HG03469 (cell line): ENCODE results near the gene MED25.

Experiments
- ATAC-seq: cut with Tn5 transposase; IDR thresholded peaks from one replicate; pipeline ENCODE4 v1.9.1; 2021; ENCODE audit warnings: mild to moderate bottlenecking, moderate library complexity, moderate number of reproducible peaks; ENCODE audit not compliant: unreplicated experiment

The MED25 gene

DNA sequence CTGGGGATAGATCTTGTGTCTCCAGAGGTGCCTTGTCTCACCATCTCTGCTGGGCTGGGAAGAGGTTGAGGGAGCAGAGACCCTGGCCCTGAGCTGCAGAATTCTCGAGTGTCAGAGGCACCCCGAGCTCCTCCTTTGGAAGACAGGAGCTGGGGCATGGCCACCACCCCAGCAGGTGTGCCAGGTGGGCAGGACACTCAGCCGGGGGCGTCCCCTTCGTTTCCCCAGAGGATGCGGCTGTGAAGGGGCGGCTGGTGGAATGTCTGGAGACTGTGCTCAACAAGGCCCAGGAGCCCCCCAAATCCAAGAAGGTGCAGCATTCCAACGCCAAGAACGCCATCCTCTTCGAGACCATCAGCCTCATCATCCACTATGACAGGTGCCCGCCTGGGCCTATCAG is 19.5 kb upstream of the MED25 start:
- ATAC-seq = no peak

DNA sequence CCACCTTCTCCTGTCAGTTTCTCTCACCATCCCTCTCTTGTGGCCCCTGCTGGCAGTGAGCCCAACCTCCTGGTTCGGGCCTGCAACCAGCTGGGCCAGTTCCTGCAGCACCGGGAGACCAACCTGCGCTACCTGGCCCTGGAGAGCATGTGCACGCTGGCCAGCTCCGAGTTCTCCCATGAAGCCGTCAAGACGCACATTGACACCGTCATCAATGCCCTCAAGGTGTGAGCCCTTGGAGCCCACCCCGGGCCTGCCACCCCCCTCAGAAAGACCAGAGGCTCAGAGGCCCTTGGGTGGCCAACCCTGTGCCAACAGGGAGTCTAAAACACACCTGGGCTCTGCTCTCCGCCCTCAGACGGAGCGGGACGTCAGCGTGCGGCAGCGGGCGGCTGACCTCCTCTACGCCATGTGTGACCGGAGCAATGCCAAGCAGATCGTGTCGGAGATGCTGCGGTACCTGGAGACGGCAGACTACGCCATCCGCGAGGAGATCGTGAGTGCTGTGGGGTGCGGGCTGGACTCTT is 18.8 kb upstream of the MED25 start:
- no peak for ATAC-seq

DNA sequence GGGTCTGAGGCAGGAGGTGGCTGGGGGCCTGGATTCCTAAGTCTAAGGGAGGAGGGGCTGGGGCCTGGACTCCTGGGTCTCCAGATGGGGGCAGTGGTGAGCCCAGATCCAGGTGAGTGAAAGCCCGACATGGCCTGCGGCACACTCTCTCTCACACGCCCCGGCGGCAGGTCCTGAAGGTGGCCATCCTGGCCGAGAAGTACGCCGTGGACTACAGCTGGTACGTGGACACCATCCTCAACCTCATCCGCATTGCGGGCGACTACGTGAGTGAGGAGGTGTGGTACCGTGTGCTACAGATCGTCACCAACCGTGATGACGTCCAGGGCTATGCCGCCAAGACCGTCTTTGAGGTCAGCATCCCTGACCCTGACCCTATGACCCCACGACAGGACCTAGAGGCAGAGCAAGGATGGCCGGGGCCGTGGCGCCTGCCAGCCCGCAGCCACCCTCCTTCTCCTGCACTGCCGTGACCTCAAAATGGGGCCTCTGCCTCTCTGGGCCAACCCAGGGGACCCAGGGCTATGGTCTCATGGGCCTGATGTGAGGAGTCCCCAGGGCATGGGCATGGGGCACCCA is 18.2 kb upstream of the MED25 start:
- no peak for ATAC-seq

DNA sequence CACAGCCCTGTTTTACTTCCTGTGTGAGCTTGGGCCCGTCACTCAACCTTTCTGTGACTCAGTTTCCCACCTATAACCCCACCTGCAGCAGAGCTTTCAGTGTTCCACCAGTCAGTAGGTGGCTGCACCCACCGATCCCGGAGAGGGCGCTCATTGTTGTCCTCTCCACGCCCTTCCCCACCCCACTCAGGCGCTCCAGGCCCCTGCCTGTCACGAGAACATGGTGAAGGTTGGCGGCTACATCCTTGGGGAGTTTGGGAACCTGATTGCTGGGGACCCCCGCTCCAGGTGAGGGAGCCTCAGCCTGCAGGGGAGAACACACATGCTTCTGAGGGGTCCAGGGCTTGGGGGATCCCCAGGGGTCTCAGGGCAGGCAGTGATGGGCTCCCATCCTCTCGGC is 17.3 kb upstream of the MED25 start:
- ATAC-seq = no peak

DNA sequence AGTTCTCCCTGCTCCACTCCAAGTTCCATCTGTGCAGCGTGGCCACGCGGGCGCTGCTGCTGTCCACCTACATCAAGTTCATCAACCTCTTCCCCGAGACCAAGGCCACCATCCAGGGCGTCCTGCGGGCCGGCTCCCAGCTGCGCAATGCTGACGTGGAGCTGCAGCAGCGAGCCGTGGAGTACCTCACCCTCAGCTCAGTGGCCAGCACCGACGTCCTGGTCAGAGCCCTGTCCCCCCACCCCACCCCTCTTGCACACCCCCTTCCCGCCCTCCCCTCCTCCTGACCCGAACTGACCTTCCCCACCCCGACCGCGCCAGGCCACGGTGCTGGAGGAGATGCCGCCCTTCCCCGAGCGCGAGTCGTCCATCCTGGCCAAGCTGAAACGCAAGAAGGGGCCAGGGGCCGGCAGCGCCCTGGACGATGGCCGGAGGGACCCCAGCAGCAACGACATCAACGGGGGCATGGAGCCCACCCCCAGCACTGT is 16.6 kb upstream of the MED25 start:
- no peak for ATAC-seq

DNA sequence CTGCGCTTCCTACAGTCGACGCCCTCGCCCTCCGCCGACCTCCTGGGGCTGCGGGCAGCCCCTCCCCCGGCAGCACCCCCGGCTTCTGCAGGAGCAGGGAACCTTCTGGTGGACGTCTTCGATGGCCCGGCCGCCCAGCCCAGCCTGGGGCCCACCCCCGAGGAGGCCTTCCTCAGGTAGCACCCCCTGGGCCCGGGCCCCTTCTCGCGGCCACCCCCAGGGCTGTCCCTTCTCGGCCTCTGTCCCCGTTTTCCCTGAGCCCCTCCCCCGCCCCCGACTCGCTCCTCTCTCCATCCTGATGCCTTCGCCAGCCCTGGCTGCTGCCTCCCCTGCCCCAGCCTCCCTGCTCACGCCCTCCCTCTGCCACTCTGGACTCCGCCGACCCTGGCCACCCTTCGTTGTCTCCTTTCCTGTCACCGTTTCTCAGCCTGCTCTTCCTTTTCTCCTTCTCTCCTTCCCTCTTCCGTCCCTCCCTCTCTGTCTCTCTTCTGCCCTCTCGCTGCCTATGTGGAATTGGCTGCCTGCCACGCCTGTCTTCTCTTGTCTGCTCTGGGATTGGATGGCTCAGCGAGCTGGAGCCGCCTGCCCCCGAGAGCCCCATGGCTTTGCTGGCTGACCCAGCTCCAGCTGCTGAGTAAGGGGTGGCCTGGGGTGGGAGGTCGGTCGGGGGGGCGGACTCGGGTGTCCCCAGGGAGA is 16.0 kb upstream of the MED25 start:
- no peak for ATAC-seq

DNA sequence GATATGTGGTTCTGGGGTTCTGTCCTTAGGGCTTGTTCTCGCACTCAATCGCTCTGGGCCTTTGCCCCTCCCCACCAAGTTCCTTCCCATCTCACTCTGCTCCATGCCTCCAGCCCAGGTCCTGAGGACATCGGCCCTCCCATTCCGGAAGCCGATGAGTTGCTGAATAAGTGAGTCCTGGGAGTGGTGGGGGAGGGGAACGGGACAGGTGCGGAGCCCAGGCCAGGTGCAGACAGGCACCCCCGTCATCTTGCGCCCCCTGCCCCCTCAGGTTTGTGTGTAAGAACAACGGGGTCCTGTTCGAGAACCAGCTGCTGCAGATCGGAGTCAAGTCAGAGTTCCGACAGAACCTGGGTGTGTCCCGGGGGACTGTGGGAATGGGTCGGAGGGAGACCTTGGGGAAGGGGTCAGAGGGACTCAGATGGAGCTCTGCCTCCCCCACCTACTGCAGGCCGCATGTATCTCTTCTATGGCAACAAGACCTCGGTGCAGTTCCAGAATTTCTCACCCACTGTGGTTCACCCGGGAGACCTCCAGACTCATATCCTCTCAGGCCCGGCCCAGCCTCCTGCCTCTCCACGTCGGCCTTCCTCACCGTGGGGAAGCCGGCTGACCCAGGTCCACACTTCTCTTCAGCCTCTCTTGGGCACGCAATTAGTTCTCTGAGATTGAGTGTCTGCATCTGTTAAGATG is 15.1 kb upstream of the MED25 start:
- ATAC-seq = no peak

DNA sequence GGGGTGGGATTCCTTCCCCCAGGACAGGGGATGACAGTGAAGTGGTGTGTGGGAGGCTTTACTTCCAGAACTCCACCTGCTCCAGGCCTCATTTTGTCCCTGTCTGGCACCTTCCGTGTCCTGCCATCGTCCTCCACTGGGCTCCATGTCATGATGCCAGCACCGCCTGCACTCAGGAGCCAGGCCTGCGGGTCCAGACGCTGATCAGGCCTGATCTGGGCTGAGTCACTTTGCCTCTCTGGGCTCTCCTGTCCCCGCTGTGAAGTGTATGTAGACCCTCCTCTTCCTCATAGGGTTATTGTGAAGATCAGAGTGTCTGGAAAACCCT is 14.6 kb upstream of the MED25 start:
- ATAC-seq = no peak

DNA sequence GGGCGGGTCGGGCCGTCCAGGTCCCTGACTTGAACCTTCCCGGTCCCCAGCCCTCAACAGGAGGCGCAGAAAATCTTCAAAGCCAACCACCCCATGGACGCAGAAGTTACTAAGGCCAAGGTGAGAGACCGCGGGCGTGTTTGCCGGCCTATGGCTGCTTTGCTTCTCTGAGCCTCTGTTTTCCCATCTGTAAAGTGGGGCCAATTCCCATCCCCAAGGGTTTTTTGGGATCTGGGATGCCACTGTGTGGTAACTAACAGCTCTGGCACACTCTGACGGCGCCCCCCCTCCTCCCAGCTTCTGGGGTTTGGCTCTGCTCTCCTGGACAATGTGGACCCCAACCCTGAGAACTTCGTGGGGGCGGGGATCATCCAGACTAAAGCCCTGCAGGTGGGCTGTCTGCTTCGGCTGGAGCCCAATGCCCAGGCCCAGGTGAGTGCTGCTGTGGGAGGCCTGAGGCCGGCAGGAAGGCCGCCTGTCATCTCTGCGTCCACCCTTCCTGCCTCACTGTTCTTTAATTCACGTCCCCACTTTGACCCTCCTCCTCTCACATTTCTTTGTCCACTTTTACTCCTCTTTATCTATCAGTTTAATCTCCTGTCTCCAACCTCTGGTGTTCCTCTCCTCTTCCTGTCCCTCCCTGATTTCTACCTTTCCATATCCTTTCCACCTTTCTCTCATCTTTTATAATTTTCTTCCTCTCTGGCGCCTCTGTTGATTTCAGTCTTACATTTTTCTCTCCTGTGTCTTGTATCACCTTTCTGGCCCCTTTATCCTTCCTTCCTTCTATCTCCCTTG is 12.1 kb upstream of the MED25 start:
- no peak for ATAC-seq

DNA sequence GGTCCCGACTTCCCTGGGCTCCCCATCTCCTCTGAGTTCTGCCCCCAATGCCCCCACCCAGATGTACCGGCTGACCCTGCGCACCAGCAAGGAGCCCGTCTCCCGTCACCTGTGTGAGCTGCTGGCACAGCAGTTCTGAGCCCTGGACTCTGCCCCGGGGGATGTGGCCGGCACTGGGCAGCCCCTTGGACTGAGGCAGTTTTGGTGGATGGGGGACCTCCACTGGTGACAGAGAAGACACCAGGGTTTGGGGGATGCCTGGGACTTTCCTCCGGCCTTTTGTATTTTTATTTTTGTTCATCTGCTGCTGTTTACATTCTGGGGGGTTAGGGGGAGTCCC is 11.5 kb upstream of the MED25 start:
- no peak for ATAC-seq

DNA sequence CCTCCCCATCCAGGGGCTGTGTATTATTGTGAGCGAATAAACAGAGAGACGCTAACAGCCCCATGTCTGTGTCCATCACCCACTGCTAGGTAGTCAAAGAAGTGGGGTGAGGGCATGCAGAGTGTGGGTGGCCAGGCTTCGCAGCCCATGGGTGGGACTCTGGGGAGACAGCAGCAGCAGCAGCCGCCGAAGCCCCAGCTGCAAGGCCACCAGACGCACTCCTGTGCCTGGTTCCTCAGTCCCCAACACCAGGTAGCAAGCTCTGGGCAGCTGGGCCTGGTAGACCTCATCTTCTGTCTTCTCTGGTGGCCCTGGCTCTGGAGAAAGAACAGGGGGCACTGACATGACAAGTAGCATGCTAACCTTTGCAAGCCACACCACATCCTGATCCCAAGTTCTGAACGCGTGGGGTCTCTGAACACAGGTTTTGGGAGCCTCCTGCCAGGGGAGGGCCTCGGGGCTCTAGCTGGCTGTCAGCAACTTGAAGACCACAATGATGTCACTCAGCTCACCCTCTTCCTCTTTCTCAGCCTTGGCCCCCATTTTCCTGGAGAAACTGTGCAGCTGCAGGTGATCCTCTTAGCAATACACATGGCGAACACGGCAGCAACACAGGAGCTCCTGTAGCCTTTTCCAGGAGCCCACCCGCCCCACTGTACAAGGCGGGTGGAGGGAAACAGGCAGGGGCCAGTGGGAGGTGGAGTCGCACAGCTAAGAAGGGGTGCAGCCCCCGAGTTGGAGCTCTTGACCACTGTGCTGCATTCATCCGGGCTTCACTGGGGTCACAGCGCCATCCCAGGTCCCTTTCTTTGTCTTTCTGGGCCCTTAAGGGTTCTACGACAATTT is 10.8 kb upstream of the MED25 start:
- ATAC-seq = no peak

DNA sequence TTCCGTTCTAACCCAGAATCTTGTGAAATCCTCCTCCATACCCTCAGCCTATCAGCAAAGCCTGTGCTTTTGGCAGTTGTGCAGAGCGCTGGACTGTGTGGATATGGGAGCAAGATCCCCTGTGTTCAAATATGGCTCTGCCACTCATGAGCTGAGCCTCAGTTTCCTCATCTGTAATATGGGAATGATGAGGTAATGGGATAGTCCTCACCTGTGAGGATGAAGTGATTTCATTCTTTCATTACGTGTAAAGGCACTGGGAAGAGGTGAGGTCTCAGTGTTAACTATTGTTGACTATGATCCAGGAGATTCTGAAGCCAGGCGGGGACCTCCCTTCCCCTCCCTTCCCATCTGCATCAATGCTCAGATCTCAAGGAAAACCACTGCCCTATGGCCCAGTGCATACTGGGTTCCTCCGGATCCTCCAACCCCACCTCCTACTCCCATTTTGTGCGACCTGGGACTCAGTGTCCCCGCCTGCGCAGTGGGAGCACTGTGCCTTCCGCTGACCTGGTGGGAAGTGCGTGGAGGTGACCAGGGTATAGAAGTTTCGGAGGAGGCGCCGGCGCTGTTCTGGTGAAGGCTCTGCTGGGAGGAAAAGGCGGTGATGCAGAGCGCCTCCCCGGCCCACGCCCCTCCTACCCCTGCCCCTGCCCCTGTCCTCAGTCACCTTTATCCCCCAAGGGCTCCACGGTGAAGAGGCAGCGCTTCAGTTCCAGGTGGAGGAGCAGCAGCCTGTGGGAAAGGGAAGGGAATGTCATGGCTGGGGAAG is 10.0 kb upstream of the MED25 start:
- no peak for ATAC-seq

DNA sequence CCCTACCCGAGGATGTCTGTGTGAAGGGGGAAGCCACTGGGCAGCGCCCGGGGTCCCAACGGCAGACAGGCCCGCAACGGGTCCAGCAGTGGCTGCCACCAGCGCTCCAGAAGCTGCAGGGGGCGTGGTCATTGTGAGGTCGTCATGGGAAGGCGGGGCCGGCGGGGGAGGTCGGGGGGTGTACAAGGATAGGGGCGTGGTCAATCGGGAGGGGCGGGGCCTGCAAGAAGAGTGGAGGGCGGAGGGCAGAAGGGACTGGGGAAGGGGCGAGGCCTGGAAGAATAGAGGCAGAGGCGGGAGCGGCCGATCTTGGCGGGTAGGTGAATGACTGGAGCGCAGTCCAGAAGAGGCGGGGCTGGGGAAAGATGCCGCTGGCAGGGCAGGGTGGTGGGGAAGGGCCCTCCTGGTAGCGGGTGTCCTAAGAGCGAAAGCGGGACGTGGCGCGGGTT is 9.4 kb upstream of the MED25 start:
- no peak for ATAC-seq

DNA sequence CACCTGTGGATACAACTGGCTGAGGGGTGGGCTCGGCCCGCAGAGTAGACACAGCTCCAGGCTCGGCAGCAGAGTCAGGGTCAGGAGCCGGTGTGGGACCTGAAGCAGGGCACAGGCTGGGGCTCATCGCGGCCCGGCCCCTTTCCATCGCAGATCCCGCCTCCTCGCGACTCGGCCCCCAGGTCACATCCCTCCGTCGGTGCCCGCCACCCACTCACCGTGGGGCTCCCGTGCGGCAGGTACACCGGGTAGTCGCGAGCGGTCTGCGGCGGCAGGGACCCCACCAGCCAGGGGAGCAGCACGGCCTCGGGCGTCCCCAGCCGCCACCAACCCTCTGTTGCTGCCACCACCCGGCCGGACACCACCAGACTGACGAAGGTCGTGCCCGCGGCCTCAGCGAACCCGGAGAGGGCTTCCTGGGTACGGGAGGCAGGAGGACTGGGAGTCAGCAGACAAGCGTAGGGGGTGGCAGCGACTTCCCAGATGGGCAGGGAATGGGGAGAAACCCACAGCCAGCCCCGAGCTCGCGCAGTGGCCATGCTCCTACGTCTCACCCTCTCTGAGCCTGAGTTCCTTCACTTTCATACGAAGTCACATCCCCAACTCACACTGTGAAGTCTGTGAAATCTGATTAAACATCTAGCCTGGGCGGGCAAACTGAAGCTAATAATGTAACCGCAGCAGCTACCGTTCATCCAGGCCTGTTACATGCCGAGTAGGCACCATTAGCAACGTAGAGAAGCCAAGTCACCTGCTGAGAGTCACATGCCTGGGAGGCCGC is 8.7 kb upstream of the MED25 start:
- ATAC-seq = no peak

DNA sequence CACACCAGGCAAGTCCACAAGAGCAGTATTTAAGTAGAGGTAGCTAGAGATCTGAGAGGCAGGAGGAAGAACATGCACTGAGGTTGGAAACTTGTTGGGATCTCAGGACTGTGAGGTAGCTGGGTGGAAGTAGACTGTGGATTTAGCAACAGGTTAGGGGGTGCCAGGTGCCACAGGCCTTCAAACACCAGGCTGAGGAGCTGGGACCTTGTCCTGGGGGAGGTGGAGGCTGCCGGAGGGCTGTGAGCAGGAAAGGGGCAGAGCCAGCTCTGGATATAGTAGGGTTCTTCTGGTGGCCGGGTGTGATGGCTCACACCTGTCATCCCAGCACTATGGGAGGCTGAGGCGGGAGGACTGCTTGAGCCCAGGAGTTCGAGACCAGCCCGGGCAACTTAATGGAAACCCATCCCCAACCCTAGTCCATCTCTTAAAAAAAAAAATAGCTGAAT is 8.1 kb upstream of the MED25 start:
- no peak for ATAC-seq

DNA sequence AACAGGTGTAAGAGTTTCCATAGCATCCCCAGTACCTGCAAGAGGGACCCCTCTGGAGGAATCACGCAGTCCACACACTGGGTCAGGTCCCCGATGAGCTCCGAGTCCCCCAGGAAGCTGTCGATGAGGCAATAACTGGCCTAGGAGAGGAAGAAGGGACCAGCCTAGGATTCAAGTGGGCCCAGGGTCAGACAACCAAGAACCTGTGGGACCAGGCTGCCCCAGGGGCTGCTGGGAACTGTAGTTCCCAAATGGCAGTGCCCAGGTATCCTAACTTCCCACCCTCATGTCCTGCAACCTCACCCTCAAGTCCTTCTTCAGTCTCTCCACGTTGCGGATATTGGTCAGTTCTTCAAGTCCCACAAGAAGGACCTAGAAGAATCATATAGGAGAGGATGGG is 6.8 kb upstream of the MED25 start:
- no peak for ATAC-seq

DNA sequence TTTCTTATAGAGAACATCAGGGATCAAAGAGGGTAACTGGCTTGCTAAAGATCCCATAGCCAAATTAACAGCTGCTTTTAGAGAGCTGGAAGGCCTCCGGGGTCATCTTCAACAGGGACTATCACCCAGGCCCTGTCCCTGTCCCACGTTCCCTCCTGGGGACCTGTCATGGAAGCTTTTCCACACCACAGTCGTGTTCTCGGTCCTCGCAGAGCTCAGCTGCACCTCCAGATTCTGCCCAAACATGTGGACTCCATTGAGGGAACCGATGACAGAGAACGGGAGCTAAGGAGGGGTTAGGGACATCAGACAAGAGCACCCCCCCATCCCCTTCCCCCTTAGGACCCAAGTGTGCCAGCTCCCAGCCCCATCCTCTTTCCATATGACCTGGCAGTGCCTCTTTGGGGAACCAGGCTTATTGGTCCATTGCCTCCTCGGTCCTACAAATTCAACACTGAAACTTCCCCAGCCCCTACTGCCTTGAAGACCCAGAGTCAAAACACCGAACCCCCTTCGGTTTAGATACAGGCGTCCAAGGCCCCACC is 5.6 kb upstream of the MED25 start:
- ATAC-seq = no peak

DNA sequence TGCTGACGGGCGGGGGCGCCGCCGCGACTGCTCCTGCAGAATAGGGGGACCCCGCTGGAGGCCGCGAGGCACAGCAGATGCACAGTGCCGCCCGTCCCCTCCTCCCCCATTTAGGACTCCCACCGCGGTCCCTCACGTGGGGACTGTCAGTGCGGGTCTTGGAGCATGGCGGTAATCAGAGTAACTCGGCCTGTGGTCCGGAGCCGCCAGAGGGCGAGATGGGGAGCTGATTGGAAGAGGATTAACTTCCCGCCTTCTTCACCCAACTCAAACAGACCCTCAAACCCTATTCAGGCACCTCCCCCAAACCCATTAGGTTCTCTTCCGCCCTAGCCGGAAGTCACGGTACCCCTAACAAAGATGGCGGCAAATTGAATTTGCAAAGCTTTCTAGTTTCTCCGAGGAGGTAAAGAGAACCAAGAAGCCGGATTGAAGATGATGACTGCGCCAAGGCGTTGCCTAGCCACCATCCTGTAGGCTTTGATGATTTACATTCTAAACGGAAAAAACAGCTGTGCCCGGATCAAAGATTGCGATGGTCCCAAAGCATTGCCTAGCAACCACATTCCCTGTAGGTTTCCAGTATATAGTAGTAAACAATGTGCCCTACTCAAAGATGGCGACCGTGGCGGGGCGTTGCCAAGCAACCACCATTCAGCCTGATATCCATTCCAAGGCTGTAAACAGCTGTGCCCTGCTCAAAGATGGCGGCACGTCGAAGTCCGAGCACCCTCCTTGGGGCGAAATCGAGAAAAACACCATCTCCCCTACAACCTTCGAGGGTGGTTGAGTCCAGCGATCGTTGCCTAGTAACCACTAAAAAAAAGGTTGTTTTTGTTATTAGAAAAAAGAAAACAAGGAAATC is 4.9 kb upstream of the MED25 start, which contains the start of gene FUZ:
Gene FUZ, minus strand, starts transcription at position 296 of the 865 bp plus-strand sequence. Its CDS starts 186 bp downstream, at position 110.
- ATAC-seq = peak; percentile 45
